Measurements from ENCODE around the gene FUT6.

DNA sequence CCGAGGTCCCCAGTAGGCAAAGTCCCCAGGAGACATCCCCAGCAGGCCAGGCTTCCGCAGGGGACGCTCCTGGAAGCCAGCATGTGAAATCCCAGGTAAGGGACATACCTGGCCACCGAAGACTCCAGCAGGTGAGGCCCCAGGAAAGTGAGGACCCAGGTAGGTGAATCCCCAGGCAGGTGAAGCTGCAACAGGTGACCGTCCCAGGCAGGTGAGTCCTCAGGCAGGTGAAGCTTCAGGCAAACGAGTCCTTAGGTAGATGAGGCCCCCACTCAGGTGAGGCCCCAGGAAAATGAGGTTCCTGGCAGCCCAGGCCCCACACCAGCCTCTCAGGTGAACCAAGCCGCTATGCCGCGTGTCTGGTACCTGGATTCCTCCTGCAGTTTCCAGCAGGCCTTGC is 8.3 kb downstream of the FUT6 start:
- TF ChIP-seq, protein P1, sequence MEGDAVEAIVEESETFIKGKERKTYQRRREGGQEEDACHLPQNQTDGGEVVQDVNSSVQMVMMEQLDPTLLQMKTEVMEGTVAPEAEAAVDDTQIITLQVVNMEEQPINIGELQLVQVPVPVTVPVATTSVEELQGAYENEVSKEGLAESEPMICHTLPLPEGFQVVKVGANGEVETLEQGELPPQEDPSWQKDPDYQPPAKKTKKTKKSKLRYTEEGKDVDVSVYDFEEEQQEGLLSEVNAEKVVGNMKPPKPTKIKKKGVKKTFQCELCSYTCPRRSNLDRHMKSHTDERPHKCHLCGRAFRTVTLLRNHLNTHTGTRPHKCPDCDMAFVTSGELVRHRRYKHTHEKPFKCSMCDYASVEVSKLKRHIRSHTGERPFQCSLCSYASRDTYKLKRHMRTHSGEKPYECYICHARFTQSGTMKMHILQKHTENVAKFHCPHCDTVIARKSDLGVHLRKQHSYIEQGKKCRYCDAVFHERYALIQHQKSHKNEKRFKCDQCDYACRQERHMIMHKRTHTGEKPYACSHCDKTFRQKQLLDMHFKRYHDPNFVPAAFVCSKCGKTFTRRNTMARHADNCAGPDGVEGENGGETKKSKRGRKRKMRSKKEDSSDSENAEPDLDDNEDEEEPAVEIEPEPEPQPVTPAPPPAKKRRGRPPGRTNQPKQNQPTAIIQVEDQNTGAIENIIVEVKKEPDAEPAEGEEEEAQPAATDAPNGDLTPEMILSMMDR (IDR thresholded peaks at IDR 0.05): no peak
- no peak for TF ChIP-seq POLR2A (IDR thresholded peaks at IDR 0.05)
